Panc1 (cell line): ENCODE measurements around the gene LITAFD.

Experiments used
- POLR2AphosphoS5 ChIP-seq: IDR thresholded peaks from 2 replicates; pipeline ENCODE4 v1.6.1; 2012; ENCODE audit warnings: mild to moderate bottlenecking, low read depth, low read length, moderate library complexity
- SIN3A ChIP-seq: IDR thresholded peaks from 2 replicates; pipeline ENCODE4 v1.6.1; 2012; ENCODE audit warnings: low read depth, mild to moderate bottlenecking, low read length, moderate library complexity, borderline replicate concordance; ENCODE audit not compliant: insufficient read depth
- TF ChIP-seq, protein P1 (sequence below): fragments of 450-650 bp; IDR thresholded peaks from 2 replicates; pipeline ENCODE4 v1.5.1; 2017; ENCODE audit warnings: mild to moderate bottlenecking
- TF ChIP-seq, protein P2 (sequence below), 2 experiments: IDR thresholded peaks; 2 replicates each; pipeline ENCODE4 v1.6.1; 2011 to 2012; ENCODE audit warnings: low read depth in 2 of 2, control low read depth in 1 of 2, low read length in 1 of 2, mild to moderate bottlenecking in 1 of 2, moderate library complexity in 1 of 2; ENCODE audit not compliant: insufficient read depth in 1 of 2

DNA sequence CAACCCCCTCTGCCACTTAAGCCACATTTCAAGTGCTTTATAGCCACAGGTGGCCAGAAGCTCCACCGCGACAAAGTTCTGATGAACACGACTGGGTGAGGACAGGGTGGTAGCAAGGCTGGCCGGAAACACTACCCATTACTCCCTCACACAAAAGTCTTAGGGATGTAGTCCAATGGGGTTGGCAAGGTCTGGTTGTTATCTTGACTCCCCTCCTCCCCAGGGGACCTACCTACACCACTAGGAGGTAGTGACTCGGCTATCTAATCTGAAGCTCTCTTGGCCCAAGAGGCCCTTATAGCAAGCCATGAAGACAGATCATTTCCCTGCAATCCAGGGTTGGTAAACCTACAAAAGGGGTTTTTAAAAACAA lies 8.4 kb downstream of the LITAFD start:
- TF ChIP-seq, protein P1, sequence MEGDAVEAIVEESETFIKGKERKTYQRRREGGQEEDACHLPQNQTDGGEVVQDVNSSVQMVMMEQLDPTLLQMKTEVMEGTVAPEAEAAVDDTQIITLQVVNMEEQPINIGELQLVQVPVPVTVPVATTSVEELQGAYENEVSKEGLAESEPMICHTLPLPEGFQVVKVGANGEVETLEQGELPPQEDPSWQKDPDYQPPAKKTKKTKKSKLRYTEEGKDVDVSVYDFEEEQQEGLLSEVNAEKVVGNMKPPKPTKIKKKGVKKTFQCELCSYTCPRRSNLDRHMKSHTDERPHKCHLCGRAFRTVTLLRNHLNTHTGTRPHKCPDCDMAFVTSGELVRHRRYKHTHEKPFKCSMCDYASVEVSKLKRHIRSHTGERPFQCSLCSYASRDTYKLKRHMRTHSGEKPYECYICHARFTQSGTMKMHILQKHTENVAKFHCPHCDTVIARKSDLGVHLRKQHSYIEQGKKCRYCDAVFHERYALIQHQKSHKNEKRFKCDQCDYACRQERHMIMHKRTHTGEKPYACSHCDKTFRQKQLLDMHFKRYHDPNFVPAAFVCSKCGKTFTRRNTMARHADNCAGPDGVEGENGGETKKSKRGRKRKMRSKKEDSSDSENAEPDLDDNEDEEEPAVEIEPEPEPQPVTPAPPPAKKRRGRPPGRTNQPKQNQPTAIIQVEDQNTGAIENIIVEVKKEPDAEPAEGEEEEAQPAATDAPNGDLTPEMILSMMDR: no peak
- TF ChIP-seq, protein P2, sequence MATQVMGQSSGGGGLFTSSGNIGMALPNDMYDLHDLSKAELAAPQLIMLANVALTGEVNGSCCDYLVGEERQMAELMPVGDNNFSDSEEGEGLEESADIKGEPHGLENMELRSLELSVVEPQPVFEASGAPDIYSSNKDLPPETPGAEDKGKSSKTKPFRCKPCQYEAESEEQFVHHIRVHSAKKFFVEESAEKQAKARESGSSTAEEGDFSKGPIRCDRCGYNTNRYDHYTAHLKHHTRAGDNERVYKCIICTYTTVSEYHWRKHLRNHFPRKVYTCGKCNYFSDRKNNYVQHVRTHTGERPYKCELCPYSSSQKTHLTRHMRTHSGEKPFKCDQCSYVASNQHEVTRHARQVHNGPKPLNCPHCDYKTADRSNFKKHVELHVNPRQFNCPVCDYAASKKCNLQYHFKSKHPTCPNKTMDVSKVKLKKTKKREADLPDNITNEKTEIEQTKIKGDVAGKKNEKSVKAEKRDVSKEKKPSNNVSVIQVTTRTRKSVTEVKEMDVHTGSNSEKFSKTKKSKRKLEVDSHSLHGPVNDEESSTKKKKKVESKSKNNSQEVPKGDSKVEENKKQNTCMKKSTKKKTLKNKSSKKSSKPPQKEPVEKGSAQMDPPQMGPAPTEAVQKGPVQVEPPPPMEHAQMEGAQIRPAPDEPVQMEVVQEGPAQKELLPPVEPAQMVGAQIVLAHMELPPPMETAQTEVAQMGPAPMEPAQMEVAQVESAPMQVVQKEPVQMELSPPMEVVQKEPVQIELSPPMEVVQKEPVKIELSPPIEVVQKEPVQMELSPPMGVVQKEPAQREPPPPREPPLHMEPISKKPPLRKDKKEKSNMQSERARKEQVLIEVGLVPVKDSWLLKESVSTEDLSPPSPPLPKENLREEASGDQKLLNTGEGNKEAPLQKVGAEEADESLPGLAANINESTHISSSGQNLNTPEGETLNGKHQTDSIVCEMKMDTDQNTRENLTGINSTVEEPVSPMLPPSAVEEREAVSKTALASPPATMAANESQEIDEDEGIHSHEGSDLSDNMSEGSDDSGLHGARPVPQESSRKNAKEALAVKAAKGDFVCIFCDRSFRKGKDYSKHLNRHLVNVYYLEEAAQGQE (IDR thresholded peaks at IDR 0.05; ENCODE audit: insufficient read depth in 1 of 2, low read depth in 2 of 2, low read length in 1 of 2): no peak
- no peak for TF ChIP-seq SIN3A
- no peak for TF ChIP-seq POLR2AphosphoS5
